Lower lobe of right lung (tissue), 2 donors: ENCODE data around the gene TLE4. TPM values are rescaled to one million over a fixed set of nuclear protein-coding genes. Genes with fewer than 3 reads are reported as not detected.

ENCODE experiments used
- ATAC-seq, 2 donors: fragments of 200-7000 bp; cut with Tn5 transposase; one replicate each; pipeline ENCODE4 v1.9.1; 2020 to 2022; ENCODE audit warnings: mild to moderate bottlenecking in 2 of 2, moderate library complexity in 2 of 2
- DNase-seq: peaks from one replicate; pipeline ENCODE4 v3.0.0-alpha.2; 2020
- H3K27ac ChIP-seq: fragments of 200-600 bp; one replicate; pipeline ENCODE4 v1.8.0; 2022
- H3K27me3 ChIP-seq: fragments of 200-600 bp; one replicate; pipeline ENCODE4 v1.8.0; 2022; ENCODE audit warnings: low read depth
- H3K36me3 ChIP-seq: fragments of 200-600 bp; one replicate; pipeline ENCODE4 v1.8.0; 2022; ENCODE audit warnings: mild to moderate bottlenecking
- H3K4me1 ChIP-seq: fragments of 200-600 bp; one replicate; pipeline ENCODE4 v1.8.0; 2022
- H3K4me3 ChIP-seq: fragments of 200-600 bp; one replicate; pipeline ENCODE4 v1.8.0; 2022; ENCODE audit warnings: mild to moderate bottlenecking
- H3K9me3 ChIP-seq: fragments of 200-600 bp; one replicate; pipeline ENCODE4 v1.8.0; 2022
- intact Hi-C: fragments of 100-400 bp; cut with DNase I; formaldehyde crosslinking; loops from one replicate; pipeline ENCODE4 v1.11.0; 2022
- total RNA-seq: library from RNA; stranded (reverse); fragmentation: NEBNext Ultra II Directional; extraction: Animal tissue kit (Norgen Biotek cat#: 25700); gene quantifications from one replicate; pipeline ENCODE4 v1.2.1, GENCODE V29; 2021
- TF ChIP-seq, protein P1 (sequence below): fragments of 200-600 bp; IDR thresholded peaks from one replicate; pipeline ENCODE4 v1.8.0; 2022; ENCODE audit warnings: antibody characterized with exemption, mild to moderate bottlenecking
- donor health status: DM: no; HTN: yes; CAD: no; lungs with severe emphysema.

Gene TLE4
- total RNA-seq, 1 donor from 2014 or later, result 48.6 TPM

DNA sequence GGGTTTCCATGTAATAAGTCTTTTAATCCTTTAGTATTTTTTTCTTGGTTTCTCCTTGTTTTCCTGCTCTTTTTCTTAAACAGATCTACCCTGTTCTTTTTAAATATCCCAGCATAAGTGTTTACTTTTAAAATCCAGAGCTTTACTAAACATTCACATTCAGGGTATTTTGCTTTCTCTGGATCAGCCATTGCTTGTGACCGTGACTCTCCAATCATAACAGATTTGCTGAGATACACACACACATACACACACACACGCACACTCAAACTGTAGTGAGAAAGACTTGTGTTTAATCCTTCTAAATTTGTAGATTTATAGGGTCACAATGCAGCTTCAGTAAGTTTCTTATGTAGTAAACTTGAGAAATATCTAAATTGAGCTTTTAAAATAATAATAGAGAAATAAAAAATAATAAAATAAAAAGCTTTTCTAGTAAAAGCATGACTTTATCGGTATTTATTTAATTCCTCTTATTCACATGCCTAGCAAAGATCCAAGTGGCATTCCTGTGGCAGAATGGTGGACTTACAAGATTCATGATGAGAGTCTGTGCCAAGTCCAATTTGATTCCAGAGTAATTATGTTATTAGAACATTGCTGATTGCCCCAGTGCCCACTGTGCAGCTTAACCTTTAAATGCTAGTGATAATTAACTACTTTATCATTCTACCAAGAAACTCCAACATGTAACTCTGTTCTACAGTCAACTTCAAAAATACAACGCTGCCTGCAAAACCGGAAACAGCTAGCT, 129.0 kb downstream of the TLE4 start:
- peaks cover 3% of the 10 kb centered on the region for H3K4me1 ChIP-seq
- ATAC-seq, result no peak
- peaks cover 7% of the 10 kb centered on the region for H3K36me3 ChIP-seq
- DNase-seq, result no peak
- no peak overlapping the region for H3K27ac ChIP-seq
- no peak overlapping the region for H3K4me3 ChIP-seq
- intact Hi-C loops, result no loop called here
- H3K9me3 ChIP-seq, result no peaks in the 10 kb centered on the region
- TF ChIP-seq, protein P1, sequence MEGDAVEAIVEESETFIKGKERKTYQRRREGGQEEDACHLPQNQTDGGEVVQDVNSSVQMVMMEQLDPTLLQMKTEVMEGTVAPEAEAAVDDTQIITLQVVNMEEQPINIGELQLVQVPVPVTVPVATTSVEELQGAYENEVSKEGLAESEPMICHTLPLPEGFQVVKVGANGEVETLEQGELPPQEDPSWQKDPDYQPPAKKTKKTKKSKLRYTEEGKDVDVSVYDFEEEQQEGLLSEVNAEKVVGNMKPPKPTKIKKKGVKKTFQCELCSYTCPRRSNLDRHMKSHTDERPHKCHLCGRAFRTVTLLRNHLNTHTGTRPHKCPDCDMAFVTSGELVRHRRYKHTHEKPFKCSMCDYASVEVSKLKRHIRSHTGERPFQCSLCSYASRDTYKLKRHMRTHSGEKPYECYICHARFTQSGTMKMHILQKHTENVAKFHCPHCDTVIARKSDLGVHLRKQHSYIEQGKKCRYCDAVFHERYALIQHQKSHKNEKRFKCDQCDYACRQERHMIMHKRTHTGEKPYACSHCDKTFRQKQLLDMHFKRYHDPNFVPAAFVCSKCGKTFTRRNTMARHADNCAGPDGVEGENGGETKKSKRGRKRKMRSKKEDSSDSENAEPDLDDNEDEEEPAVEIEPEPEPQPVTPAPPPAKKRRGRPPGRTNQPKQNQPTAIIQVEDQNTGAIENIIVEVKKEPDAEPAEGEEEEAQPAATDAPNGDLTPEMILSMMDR, result no peak
- H3K27me3 ChIP-seq, result no peaks in the 10 kb centered on the region

DNA sequence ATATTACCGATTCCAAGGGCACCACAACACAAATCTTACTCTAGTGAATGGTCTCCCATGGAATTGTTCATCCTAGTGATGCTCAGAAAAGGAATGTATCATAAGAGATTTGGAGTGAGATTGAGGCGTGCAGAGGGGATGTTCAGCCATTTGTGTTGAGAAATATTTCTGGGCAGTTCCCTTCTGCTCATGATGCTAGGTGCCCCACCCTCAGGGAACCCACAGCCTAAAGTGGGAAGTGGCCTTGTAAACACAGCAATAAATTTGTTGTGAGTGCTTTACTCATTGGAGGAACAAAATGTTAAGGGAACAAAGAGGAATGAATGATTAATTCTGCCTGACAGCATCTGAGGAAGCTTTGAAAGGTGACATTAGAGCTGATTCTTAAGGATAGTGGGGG, 129.9 kb downstream of the TLE4 start:
- Histone ChIP-seq H3K4me3 (no peak overlapping the region), H3K27ac (no peak overlapping the region), H3K9me3 (no peaks in the 10 kb centered on the region), H3K4me1 (peaks cover 3% of the 10 kb centered on the region), H3K27me3 (no peaks in the 10 kb centered on the region), H3K36me3 (peaks cover 14% of the 10 kb centered on the region)
- ATAC-seq (peak; percentile 79 to 89), DNase-seq (peak; percentile 65)
- TF ChIP-seq, protein P1, result no peak
- intact Hi-C loops, result no loop called here

DNA sequence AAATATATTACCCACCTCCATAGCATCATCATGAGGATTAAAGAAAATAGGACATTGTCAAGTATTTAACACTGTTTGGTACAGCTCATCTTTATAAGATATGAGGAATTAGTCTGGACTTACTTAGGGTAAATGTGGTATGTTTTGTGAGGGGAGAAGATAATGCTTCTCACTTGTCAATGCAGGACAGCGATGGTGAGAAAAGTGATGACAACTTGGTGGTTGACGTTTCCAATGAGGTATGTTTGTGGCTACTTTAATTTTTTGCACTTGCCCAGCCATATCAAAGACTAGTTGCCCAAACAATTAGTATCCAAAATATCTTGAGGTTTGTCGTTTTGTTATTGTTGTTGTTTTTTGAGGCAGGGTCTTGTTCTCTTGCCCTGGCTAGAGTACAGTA, 133.9 kb downstream of the TLE4 start:
- DNase-seq (no peak), ATAC-seq (no peak)
- Histone ChIP-seq H3K27ac (no peak overlapping the region), H3K27me3 (no peaks in the 10 kb centered on the region), H3K9me3 (no peaks in the 10 kb centered on the region), H3K36me3 (peaks cover 55% of the 10 kb centered on the region), H3K4me1 (peaks cover 3% of the 10 kb centered on the region), H3K4me3 (no peak overlapping the region)
- intact Hi-C loops, result no loop called here
- TF ChIP-seq, protein P1, result no peak

GRCh38 chr9:79706512-79706911, 134.7 kb downstream of the TLE4 start:
- Histone ChIP-seq H3K27me3 (no peaks in the 10 kb centered on the region), H3K36me3 (peaks cover 58% of the 10 kb centered on the region), H3K27ac (no peak overlapping the region), H3K9me3 (no peaks in the 10 kb centered on the region), H3K4me3 (no peak overlapping the region), H3K4me1 (peaks cover 3% of the 10 kb centered on the region)
- DNase-seq, result no peak
- no peak for ATAC-seq
- intact Hi-C loops, result no loop called here
- TF ChIP-seq, protein P1, result no peak

- H3K27me3 ChIP-seq, result no peaks in the 10 kb centered on the region
- TF ChIP-seq, protein P1, result no peak
- no peak overlapping the region for H3K27ac ChIP-seq
- no peaks in the 10 kb centered on the region for H3K4me1 ChIP-seq
- no peaks in the 10 kb centered on the region for H3K9me3 ChIP-seq
- H3K36me3 ChIP-seq, result peaks cover 59% of the 10 kb centered on the region
- intact Hi-C loops, result no loop called here
- H3K4me3 ChIP-seq, result no peak overlapping the region
- no peak for DNase-seq
- ATAC-seq, result no peak
Measured at GRCh38 chr9:79707589-79707988, 135.8 kb downstream of the TLE4 start.
